Activated CD4-positive, alpha-beta memory T cell treated with anti-CD3 and anti-CD28 coated beads for 36 hours (primary cell): ENCODE results near the gene NOS3. TPM values are rescaled to one million over a fixed set of nuclear protein-coding genes. Genes with fewer than 3 reads are reported as not detected.

Experiments used
- CTCF ChIA-PET: fragments of 350-600 bp; sonication (Branson Sonifier 250); formaldehyde crosslinking; loops from one replicate; lab custom pipeline; 2021; ENCODE audit warnings: antibody characterized with exemption, inconsistent platforms; lab: Charles Lee
- POLR2A ChIA-PET: fragments of 350-600 bp; sonication (Branson Sonifier 250); formaldehyde crosslinking; loops from one replicate; lab custom pipeline; 2021; ENCODE audit warnings: antibody characterized with exemption; lab: Charles Lee
- DNase-seq: peaks from one replicate; pipeline ENCODE4 v3.0.0-alpha.2; 2020
- H3K27ac Mint-ChIP-seq: one replicate; pipeline ENCODE4 v1.8.0; 2021; ENCODE audit warnings: mixed read lengths
- H3K27me3 Mint-ChIP-seq: one replicate; pipeline ENCODE4 v1.8.0; 2021; ENCODE audit warnings: mixed read lengths
- H3K36me3 Mint-ChIP-seq: one replicate; pipeline ENCODE4 v1.8.0; 2021; ENCODE audit warnings: mixed read lengths
- H3K4me1 Mint-ChIP-seq: one replicate; pipeline ENCODE4 v1.8.0; 2021; ENCODE audit warnings: low read depth, mixed read lengths
- H3K4me3 Mint-ChIP-seq: one replicate; pipeline ENCODE4 v1.8.0; 2021; ENCODE audit warnings: mild to moderate bottlenecking, mixed read lengths
- H3K9me3 Mint-ChIP-seq: one replicate; pipeline ENCODE4 v1.8.0; 2021; ENCODE audit warnings: mixed read lengths
- intact Hi-C: fragments of 100-400 bp; cut with micrococcal nuclease; formaldehyde crosslinking; loops from one replicate; pipeline ENCODE4 v1.15.1; 2023
- total RNA-seq, 2 experiments: library from RNA; stranded (reverse); gene quantifications; one replicate each; pipeline ENCODE4 v1.2.3, GENCODE V29; 2021

Gene NOS3
- total RNA-seq, 2 experiments from 2014 or later: 10.4 to 13.2 TPM

DNA sequence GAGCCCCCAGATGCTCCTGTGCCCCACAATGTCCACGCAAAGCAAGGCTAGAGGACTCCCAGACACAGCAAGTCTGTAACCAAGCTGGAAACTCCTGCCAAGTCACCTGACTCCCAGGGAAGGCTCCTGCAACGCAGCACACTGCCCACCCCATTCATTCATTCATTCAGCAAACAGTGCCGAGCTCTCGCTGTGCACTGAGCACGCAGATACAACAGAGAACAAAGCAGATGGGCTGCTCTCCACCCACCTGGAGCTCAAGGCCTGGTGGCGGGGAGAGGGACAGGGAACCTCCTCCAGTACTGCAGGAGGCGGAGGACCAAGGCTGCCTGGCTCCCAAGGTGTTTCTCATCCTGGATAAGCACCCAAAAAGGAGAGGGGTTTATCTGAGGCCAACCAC lies 21.3 kb upstream of the NOS3 start:
- POLR2A ChIA-PET: no interaction called here
- Mint-ChIP-seq H3K27ac (no peak overlapping the region), H3K36me3 (no peaks in the 10 kb centered on the region), H3K9me3 (no peaks in the 10 kb centered on the region), H3K27me3 (no peaks in the 10 kb centered on the region), H3K4me3 (no peak overlapping the region), H3K4me1 (peaks cover 5% of the 10 kb centered on the region)
- intact Hi-C loops: no loop called here
- CTCF ChIA-PET: interaction anchor here (1.7 to 10.7 kb wide), 2 partner anchors 15 to 49 kb away, joined by 6 to 108 read pairs; no protein-coding TSS in a partner anchor
- no peak for DNase-seq

DNA sequence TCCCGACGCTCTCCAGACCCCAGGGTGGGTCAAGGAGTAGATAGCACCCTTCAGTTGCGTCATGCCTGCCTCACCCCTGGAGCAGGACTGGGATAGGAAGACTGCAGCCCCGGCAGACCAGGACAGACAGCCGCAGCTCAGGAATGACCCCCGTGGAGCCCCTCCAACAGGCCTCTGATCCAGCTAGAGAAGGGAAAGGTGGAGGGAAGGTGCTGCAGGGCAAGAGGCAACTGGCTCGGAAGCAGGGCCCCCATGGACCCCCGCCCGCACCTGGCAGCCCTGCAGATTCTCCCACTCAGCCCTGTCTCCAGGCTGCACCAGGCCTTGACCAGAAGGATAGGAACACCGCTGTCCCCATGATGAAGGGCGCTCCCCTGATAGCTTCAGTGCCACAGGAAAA lies 20.4 kb upstream of the NOS3 start:
- Mint-ChIP-seq H3K4me3 (no peak overlapping the region), H3K36me3 (no peaks in the 10 kb centered on the region), H3K4me1 (peaks cover 8% of the 10 kb centered on the region), H3K27me3 (peaks cover 2% of the 10 kb centered on the region), H3K27ac (no peak overlapping the region), H3K9me3 (no peaks in the 10 kb centered on the region)
- intact Hi-C loops: no loop called here
- POLR2A ChIA-PET: no interaction called here
- CTCF ChIA-PET: interaction anchor here (1.3 to 10.7 kb wide), 2 partner anchors 14 to 72 kb away, joined by 7 to 108 read pairs; no protein-coding TSS in a partner anchor
- no peak for DNase-seq

DNA sequence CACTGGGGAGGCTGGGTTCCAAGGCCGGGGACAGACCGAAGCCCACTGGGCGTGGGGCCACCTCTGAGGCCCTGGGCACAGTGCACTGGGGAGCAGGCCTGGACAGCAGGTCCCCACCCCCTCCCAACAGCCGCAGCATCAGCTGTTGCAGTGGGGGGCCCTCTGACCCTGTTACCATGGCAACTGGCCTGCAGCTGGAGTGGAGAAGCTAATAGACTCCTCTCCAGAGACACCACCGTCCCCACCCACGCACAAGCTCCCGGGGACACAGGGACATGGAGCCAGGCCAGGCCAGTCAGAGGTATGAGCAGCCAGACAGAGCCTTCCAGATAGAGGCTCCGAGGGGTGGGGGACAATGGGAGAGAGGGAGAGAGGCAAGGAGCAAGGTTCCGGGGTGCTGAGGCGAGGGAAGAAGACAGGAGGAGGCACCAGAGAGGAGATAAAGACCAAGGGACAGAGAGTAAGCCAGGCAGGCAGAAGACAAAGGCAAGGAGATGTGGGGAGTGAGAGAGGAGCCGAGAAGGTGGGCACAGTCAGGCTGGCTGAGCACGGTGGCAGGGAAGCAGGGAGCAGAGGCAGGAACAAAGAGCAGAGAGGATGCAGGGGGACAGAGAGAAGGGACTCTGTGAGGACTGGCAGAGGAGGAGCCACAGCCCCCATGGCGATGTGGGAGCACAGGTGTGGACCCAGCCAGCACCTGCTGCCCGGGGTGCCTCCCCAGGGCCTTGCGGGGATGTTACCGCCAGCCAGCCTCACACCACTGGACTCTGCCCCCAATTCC lies 19.4 kb upstream of the NOS3 start:
- H3K4me1 Mint-ChIP-seq: peaks cover 9% of the 10 kb centered on the region
- no peak overlapping the region for H3K4me3 Mint-ChIP-seq
- H3K36me3 Mint-ChIP-seq: no peaks in the 10 kb centered on the region
- intact Hi-C loops: no loop called here
- H3K9me3 Mint-ChIP-seq: no peaks in the 10 kb centered on the region
- CTCF ChIA-PET: interaction anchor here (0.7 to 1.3 kb wide), 2 partner anchors 47 to 73 kb away, joined by 3 to 7 read pairs; no protein-coding TSS in a partner anchor
- peaks cover 7% of the 10 kb centered on the region for H3K27me3 Mint-ChIP-seq
- POLR2A ChIA-PET: no interaction called here
- DNase-seq: no peak
- no peak overlapping the region for H3K27ac Mint-ChIP-seq

DNA sequence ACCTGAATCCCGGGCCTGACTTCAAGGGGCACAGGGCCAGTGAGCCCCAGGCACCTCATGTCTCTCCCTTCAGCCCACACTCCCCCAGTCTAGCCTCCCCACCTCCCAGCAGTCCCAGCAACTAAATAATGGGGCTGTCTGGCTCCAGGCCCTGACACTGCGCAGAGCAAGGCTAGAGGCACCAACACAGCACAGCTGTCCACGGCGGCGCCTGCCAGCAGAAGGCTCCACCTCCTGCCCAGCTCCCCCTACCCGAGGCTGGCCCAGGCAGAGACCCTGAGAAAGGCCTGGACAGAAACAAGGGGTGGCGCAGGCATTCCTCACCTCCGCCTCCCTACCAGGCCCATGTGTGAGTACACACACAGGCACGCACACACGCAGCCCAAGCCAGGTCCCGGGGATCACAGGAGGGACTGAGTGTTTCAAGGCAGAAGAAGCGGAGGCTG lies 18.8 kb upstream of the NOS3 start:
- no peak for DNase-seq
- ChIA-PET CTCF (interaction anchor here (1.5 kb wide), 1 partner anchor 12 kb away, joined by 4 read pairs; no protein-coding TSS in a partner anchor), POLR2A (no interaction called here)
- intact Hi-C loops: no loop called here
- H3K9me3 Mint-ChIP-seq: no peaks in the 10 kb centered on the region
- H3K4me1 Mint-ChIP-seq: peaks cover 14% of the 10 kb centered on the region
- no peak overlapping the region for H3K4me3 Mint-ChIP-seq
- H3K36me3 Mint-ChIP-seq: no peaks in the 10 kb centered on the region
- H3K27ac Mint-ChIP-seq: no peak overlapping the region
- H3K27me3 Mint-ChIP-seq: peaks cover 11% of the 10 kb centered on the region

DNA sequence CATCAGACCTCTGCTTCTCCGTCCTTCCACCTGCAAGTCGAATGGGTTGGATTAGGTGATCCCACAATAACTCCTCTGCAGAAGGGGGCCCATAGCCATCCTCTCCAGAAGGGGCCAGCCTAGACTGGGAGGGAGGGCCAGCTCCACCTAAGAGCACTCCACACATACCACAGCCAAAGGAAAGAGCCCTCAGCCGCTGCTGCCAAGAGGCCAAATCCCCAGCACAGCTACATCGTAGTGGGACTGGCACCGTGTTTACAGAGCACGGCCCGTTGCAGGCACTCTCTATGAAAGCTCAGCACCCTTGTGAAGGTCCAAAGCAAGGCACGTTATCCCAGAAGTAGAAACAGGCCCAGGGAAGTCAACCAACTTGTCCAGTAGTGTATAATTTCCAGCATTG lies 18.1 kb upstream of the NOS3 start:
- Mint-ChIP-seq H3K4me3 (no peak overlapping the region), H3K27me3 (peaks cover 15% of the 10 kb centered on the region), H3K27ac (no peak overlapping the region), H3K9me3 (no peaks in the 10 kb centered on the region), H3K36me3 (no peaks in the 10 kb centered on the region), H3K4me1 (peaks cover 19% of the 10 kb centered on the region)
- CTCF ChIA-PET: interaction anchor here (0.9 to 1.5 kb wide), 2 partner anchors 10 to 11 kb away, joined by 3 to 4 read pairs; no protein-coding TSS in a partner anchor
- no peak for DNase-seq
- intact Hi-C loops: no loop called here
- POLR2A ChIA-PET: no interaction called here

DNA sequence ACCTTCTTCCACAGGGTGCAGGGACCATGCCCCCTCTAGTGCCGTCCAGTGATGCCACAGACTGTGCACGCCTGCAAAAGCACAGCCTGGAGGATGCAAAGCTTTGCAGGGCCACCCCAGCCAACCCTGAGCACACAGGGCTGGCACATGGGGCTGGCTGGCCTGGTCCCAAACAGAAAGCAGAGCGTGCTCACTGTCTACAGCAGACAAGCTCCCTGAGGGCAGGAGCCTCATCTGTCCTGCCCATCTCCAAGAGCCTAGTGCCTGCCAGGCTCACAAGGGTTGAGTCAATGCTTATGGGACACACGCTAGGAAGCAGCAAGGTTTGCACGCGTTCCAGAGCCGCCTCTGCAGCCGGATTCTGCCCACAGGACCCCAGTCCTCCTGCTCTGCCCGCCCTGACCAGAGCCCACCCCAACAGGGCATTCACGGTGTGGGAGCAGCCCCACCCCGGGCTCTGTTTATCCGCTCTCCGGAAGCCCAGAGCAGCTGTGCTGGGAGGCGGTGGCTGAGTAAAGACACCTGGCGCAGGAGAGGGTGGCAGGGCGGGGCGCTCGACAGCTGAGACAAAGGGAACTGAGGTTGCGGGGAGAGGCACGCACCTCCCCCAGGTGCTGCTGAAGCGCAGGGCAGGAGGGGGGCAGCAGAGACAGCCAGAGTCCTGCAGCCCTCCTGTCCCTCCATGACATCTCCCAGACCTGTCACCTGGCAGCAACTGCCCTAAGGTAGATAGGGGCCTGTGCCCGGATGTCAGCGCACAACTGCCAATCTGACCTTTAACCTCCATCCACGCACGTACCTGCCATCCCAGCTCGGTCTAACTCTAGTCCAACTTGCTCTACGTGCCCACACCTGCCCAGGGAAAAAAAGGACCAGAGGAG lies 17.0 kb upstream of the NOS3 start:
- H3K27ac Mint-ChIP-seq: no peak overlapping the region

DNA sequence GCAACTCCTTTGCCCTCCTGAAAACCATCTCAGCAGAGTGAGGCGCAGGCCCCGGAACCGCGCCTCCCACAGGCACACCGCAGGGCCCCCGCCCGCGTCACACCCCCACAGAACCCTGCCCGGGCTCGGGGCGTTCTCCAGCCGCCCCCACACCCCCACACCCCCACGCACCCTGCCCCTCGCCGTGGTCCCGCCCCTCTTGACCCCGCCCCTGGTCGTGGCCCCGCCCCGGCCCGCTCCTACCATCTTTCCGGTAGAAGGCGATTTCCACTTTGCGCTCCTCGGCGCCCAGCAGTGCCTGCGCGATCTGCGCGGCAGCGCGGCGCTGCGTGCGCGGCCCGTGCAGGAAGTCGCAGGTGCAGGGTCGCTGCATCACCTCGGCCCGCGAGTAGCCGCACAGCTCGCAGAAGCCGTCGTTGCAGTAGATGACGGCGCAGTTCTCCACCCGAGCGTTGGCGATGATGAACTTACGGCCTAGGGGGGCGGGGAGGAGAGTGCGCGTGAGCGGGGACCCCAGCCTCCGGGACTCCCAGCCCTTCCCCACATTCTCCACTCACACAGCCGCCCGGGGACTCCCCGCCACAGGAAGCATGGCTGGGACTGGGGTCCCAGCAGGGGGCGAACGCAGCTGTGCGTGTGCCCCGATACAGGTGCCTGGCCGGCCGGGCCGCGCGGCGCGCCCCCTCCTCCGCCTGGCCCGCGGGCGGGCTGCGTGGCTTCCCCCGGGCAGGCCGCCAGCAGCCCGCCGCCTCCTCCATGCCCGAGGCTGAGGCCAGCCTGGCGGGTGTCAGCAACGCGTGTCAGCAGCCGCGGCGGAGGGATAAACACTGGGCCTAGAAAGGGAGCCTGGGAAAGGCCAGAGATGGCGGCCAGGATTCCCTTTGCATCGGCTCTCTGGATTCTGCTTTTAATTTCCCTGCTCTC lies 16.1 kb upstream of the NOS3 start:
- Mint-ChIP-seq H3K4me3 (peak overlapping the region; percentile 83), H3K27me3 (peaks cover 21% of the 10 kb centered on the region), H3K9me3 (no peaks in the 10 kb centered on the region), H3K4me1 (peaks cover 23% of the 10 kb centered on the region), H3K36me3 (no peaks in the 10 kb centered on the region), H3K27ac (peak overlapping the region; percentile 77)
- CTCF ChIA-PET: interaction anchor here (1.0 to 3.4 kb wide), 6 partner anchors 9 to 99 kb away, joined by 3 to 27 read pairs (median 4); no protein-coding TSS in a partner anchor
- POLR2A ChIA-PET: no interaction called here
- peak; percentile 83 for DNase-seq
- intact Hi-C loops: loop anchor here (5.0 kb wide), 1 partner anchor 38 kb away; no protein-coding TSS in a partner anchor

More for the DNA sequence above, 17.0 kb upstream of the NOS3 start:
- Mint-ChIP-seq H3K4me1 (peaks cover 22% of the 10 kb centered on the region), H3K27me3 (peaks cover 18% of the 10 kb centered on the region), H3K36me3 (no peaks in the 10 kb centered on the region), H3K4me3 (peak overlapping the region; percentile 83), H3K9me3 (no peaks in the 10 kb centered on the region)
- peak; percentile 23 for DNase-seq
- ChIA-PET POLR2A (no interaction called here), CTCF (interaction anchor here (0.9 to 3.4 kb wide), 7 partner anchors 10 to 98 kb away, joined by 3 to 27 read pairs (median 4); no protein-coding TSS in a partner anchor)
- intact Hi-C loops: no loop called here

DNA sequence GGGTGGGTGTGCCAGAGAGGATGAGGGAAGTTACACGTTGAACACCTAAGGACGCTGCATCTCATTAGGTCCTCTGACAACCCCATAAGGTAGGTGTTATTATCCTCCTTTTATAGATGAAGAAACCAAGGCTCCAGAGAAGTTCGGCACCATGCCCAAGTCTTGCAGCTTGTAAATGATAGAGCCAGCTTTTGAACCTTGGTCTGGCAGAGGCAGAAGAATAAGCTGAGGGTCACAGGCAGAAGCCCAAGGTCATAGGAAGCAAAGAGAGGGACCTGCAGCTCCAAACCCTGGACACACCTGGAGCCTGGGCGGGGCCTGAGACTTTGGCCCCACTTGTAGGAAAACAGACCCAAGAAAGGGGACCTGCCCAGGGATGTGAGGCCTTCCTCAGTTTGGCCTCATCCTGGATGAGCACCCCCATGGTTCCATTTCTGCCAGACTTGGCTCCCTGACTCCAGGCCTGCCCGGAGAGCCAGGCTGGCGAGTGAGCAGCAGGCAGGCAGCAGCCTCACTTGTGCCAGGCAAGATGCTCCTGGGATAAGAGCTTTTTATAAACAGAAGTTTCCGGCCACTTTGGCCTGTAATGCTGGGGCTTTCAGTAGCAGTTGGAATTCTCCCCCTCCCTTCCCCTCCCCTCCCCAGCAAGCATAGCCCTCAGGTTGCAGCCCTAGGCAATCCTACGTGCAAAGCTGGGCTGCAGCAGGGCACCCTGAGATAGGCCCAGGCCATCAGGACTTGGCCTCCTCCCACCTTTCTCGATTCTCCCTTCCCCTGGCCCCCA lies 15.1 kb upstream of the NOS3 start:
- DNase-seq: no peak
- ChIA-PET POLR2A (no interaction called here), CTCF (interaction anchor here (0.8 to 3.4 kb wide), 6 partner anchors 9 to 45 kb away, joined by 3 to 27 read pairs (median 4); no protein-coding TSS in a partner anchor)
- intact Hi-C loops: loop anchor here (5.0 kb wide), 1 partner anchor 37 kb away; no protein-coding TSS in a partner anchor
- no peaks in the 10 kb centered on the region for H3K9me3 Mint-ChIP-seq
- H3K36me3 Mint-ChIP-seq: no peaks in the 10 kb centered on the region
- H3K27ac Mint-ChIP-seq: no peak overlapping the region
- peaks cover 24% of the 10 kb centered on the region for H3K27me3 Mint-ChIP-seq
- peak overlapping the region; percentile 65 for H3K4me3 Mint-ChIP-seq
- H3K4me1 Mint-ChIP-seq: peaks cover 23% of the 10 kb centered on the region

DNA sequence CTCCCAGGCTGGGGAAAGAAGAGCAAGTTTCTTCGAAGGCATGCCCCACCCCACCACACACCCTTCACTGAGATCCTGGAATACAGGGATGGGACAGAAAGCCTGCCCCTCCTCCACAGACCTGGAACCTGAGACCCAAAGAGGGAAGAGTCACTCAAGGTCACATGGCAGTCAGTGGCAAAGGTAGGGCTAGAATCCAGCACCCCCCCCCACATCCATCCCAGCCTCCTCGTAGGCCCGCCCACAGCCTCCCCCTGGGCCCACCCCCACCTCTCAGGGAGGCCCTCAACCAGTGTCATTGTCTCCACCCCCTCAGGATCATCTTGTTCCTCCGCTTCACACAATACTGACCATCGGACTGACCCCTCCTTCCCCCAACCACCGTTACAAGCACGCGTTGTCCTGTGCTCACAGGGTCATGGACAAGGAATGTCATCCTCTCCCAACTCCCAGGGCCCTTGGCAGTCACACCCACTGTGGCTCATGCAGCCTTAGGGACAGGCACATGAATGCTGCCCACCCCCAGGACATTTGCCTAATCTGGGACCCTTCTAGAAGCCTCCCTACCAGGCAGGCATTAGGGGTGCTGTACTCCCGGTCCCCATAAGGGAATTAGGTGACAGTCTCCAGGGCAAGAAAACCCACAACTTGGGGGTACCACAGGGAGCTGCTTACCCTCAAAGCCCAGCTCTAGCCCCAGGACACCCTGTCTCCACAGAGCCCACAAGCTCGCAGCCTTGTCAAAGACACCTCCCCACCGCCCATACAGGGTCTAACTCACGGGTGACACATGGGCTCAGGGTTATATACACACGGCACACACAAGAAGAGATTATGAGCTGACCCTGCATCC lies 14.1 kb upstream of the NOS3 start:
- ChIA-PET CTCF (interaction anchor here (1.6 to 3.4 kb wide), 2 partner anchors 8 to 14 kb away, joined by 8 to 27 read pairs; no protein-coding TSS in a partner anchor), POLR2A (no interaction called here)
- no peak for DNase-seq
- Mint-ChIP-seq H3K4me3 (peak overlapping the region; percentile 66), H3K27ac (no peak overlapping the region), H3K4me1 (peaks cover 23% of the 10 kb centered on the region), H3K36me3 (no peaks in the 10 kb centered on the region), H3K27me3 (peaks cover 29% of the 10 kb centered on the region), H3K9me3 (no peaks in the 10 kb centered on the region)
- intact Hi-C loops: loop anchor here (5.0 kb wide), 1 partner anchor 36 kb away; no protein-coding TSS in a partner anchor
